Measurements from ENCODE around the gene CTDSPL. TPM values are rescaled to one million over a fixed set of nuclear protein-coding genes. Genes with fewer than 3 reads are reported as not detected.

The CTDSPL gene
- total and polyA plus RNA-seq, 2 experiments from 2014 or later, result 15.3 to 22.3 TPM

- Histone ChIP-seq H3K27ac (no peak overlapping the region), H3K4me3 (no peak overlapping the region), H3K36me3 (no peaks in the 10 kb centered on the region), H3K27me3 (no peaks in the 10 kb centered on the region), H3K4me1 (ENCODE audit: low read depth) (peaks cover 4% of the 10 kb centered on the region), H3K9me3 (ENCODE audit: low read depth) (no peaks in the 10 kb centered on the region)
- no peak for TF ChIP-seq CTCF (IDR thresholded peaks at IDR 0.05; ENCODE audit: low read depth, low read length)
- DNase-seq (ENCODE audit: low read depth in 1 of 2, low spot score in 1 of 2), result no peak
These were observed 7.8 kb upstream of the CTDSPL start for GRCh38 chr3:37853691-37854413.

DNA sequence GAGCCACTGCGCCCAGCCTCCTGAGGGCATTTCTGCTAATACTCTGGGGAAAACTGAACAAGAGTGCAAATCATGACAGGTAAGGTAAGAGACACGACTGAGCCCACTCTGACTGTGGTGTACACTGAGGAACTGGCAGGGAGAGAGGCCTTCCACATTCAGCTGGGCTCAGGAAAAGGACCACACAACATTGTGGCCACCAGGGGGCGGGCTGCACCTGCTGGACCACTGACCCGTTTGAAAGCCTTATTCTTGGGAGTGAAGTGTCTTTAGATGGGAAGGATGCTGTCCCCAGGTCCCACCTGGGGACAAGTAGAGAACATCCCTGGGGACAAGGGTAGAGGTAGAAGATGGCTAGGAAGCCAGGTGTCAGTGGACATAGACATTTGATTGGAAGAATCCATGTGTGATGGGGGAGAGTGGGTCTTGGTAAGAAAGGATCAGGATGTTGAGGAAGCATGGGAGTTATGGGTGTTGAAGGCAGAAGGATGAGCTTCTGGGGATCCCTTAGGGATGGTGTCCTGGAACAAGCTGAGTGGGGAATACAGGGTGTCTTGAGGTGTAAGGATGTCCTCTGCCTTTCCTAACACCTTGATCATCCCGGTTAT is 6.2 kb upstream of the CTDSPL start:
- Histone ChIP-seq H3K27ac (no peak overlapping the region), H3K27me3 (no peaks in the 10 kb centered on the region), H3K4me1 (ENCODE audit: low read depth) (no peaks in the 10 kb centered on the region), H3K36me3 (no peaks in the 10 kb centered on the region), H3K9me3 (ENCODE audit: low read depth) (no peaks in the 10 kb centered on the region), H3K4me3 (no peak overlapping the region)
- peak; percentile 81 to 82 for DNase-seq (ENCODE audit: low read depth in 1 of 2, low spot score in 1 of 2)
- TF ChIP-seq CTCF (IDR thresholded peaks at IDR 0.05; ENCODE audit: low read depth, low read length), result peak; percentile 81

DNA sequence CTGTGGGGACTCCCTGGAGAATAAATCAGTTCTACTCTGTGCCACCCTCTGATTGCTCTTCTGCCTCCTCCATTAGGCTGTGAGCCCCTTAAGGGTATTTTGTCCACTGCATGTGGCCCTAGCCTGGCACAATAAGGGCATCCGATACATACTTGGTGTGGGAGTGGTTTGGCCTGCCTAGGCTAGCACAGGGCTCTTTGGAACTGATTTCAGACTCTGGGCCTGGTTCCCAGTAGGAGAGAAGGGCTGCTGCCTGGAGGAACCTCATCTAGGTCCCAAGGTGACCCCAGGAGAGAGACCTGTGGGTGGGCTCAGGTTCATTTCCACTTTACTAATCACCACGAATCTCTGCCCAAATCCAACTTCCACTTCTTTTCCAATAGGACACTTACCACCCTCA is 5.3 kb upstream of the CTDSPL start:
- Histone ChIP-seq H3K4me3 (no peak overlapping the region), H3K4me1 (ENCODE audit: low read depth) (no peaks in the 10 kb centered on the region), H3K9me3 (ENCODE audit: low read depth) (no peaks in the 10 kb centered on the region), H3K27me3 (no peaks in the 10 kb centered on the region), H3K36me3 (no peaks in the 10 kb centered on the region), H3K27ac (no peak overlapping the region)
- TF ChIP-seq CTCF (IDR thresholded peaks at IDR 0.05; ENCODE audit: low read depth, low read length), result no peak
- DNase-seq (ENCODE audit: low read depth in 1 of 2, low spot score in 1 of 2), result no peak

GRCh38 chr3:37858742-37859141 is 2.9 kb upstream of the CTDSPL start:
- TF ChIP-seq CTCF (IDR thresholded peaks at IDR 0.05; ENCODE audit: low read depth, low read length), result no peak
- no peaks in the 10 kb centered on the region for H3K36me3 ChIP-seq
- H3K27me3 ChIP-seq, result no peaks in the 10 kb centered on the region
- no peaks in the 10 kb centered on the region for H3K9me3 ChIP-seq (ENCODE audit: low read depth)
- H3K4me3 ChIP-seq, result no peak overlapping the region
- no peak overlapping the region for H3K27ac ChIP-seq
- no peak for DNase-seq (ENCODE audit: low read depth in 1 of 2, low spot score in 1 of 2)
- no peaks in the 10 kb centered on the region for H3K4me1 ChIP-seq (ENCODE audit: low read depth)

DNA sequence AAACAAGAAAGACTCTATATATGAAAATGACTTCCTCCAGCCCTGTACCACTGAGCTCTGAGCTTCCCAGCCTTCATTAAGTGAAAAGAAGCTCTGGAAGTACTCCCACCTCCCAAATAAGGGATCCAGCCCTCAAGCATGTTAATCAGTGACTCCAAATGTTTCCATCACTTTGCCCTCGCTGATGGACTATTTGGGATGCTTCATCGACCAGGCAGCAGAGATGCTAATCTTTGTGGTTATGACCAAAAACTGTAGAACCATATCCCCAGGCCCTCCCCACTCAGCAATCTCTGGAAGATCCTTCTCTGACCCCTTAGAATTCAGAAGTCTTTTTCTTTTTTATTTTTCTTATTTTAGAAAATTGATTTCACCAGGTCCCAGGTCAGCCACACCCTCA is 2.3 kb upstream of the CTDSPL start:
- Histone ChIP-seq H3K4me1 (ENCODE audit: low read depth) (no peaks in the 10 kb centered on the region), H3K9me3 (ENCODE audit: low read depth) (no peaks in the 10 kb centered on the region), H3K36me3 (no peaks in the 10 kb centered on the region), H3K27ac (no peak overlapping the region), H3K4me3 (no peak overlapping the region), H3K27me3 (no peaks in the 10 kb centered on the region)
- no peak for TF ChIP-seq CTCF (IDR thresholded peaks at IDR 0.05; ENCODE audit: low read depth, low read length)
- DNase-seq (ENCODE audit: low read depth in 1 of 2, low spot score in 1 of 2), result no peak
